ENCODE data around the gene NOS3. TPM values are rescaled to one million over a fixed set of nuclear protein-coding genes. Genes with fewer than 3 reads are reported as not detected.

NOS3 gene
- total and polyA plus RNA-seq, 2 donors (not counting 3 experiments of a cell fraction or from before 2014, with no cell fraction given): 82.8 to 95.1 TPM

GRCh38 chr7:150999001-150999400 lies 8.2 kb downstream of the NOS3 start:
- peaks cover 0 to 37% of the 10 kb centered on the region in 2 experiments for H3K36me3 ChIP-seq (ENCODE audit: control insufficient read depth in 2 of 2, extremely low read depth in 1 of 2, insufficient read depth in 2 of 2, low read length in 2 of 2)
- no peaks in the 10 kb centered on the region for H3K9me1 ChIP-seq (replicated peaks; ENCODE audit: control insufficient read depth, extremely low read depth, insufficient read depth, low read length)
- H3K4me2 ChIP-seq (ENCODE audit: insufficient read depth, low read length): no peak overlapping the region
- H3K27me3 ChIP-seq (ENCODE audit: control insufficient read depth in 2 of 2, insufficient read depth in 2 of 2, low read length in 2 of 2): no peaks in the 10 kb centered on the region
- DNase-seq (ENCODE audit: low read depth, low spot score): no peak
- FAIRE-seq: no peak
- dilution Hi-C loops (cut with MboI; ENCODE audit: extremely low pct_ligation_motif_present, low sequenced_read_pairs) (no loop called here), intact Hi-C loops (cut with micrococcal nuclease) (no loop called here)
- ChIA-PET CTCF (no interaction called here), POLR2A (no interaction called here)
- H3K4me3 ChIP-seq (replicated peaks in 1 of 3; ENCODE audit: insufficient read depth in 1 of 3, low read depth in 1 of 3, low read length in 3 of 3): no peak overlapping the region
- peaks cover 7% of the 10 kb centered on the region for H3K79me2 ChIP-seq (ENCODE audit: control insufficient read depth, insufficient read depth, low read length)
- BruUV-seq (replicated peaks): no TSS peak
- peaks cover 33% of the 10 kb centered on the region for H3K4me1 ChIP-seq (ENCODE audit: control insufficient read depth, extremely low read depth, insufficient read depth, low read length)
- no peak overlapping the region for H2AFZ ChIP-seq (ENCODE audit: low read depth, low read length)
- no peak for TF ChIP-seq CTCF (IDR thresholded peaks at IDR 0.05; ENCODE audit: extremely low read depth in 1 of 2, insufficient read depth in 1 of 2, low read depth in 1 of 2, low read length in 2 of 2)
- TF ChIP-seq FOS (IDR thresholded peaks at IDR 0.05; ENCODE audit: borderline replicate concordance, insufficient read depth, low read length): no peak
- no peak for TF ChIP-seq EZH2 (IDR thresholded peaks at IDR 0.05; ENCODE audit: borderline replicate concordance, low read depth, low read length, severe bottlenecking)
- no peak for TF ChIP-seq MYC (IDR thresholded peaks at IDR 0.05; ENCODE audit: low read depth, low read length)
- TF ChIP-seq POLR2AphosphoS5 (IDR thresholded peaks at IDR 0.05; ENCODE audit: insufficient read depth, low read depth, low read length): no peak
- TF ChIP-seq JUN (IDR thresholded peaks at IDR 0.05; ENCODE audit: borderline replicate concordance, insufficient read depth, insufficient read length, low read depth): no peak
- no peak for TF ChIP-seq MAX (IDR thresholded peaks at IDR 0.05; ENCODE audit: insufficient read depth, insufficient read length)
- no peak for TF ChIP-seq GATA2 (IDR thresholded peaks at IDR 0.05; ENCODE audit: insufficient read depth, insufficient read length, low read depth, low read length)
- TF ChIP-seq POLR2A (IDR thresholded peaks at IDR 0.05; ENCODE audit: low read depth, low read length): no peak
- H3K9ac ChIP-seq (replicated peaks; ENCODE audit: extremely low read depth, insufficient read depth, low read length): no peak overlapping the region
- H3K9me3 ChIP-seq (replicated peaks; ENCODE audit: control insufficient read depth, insufficient read depth, low read length): no peaks in the 10 kb centered on the region
- H4K20me1 ChIP-seq (replicated peaks; ENCODE audit: control insufficient read depth, extremely low read depth, insufficient read depth, low read length): no peaks in the 10 kb centered on the region
- H3K27ac ChIP-seq (ENCODE audit: insufficient read depth, low read depth, low read length): no peak overlapping the region
